HepG2 (cell line): ENCODE data around the gene DENND5B. TPM values are rescaled to one million over a fixed set of nuclear protein-coding genes. Genes with fewer than 3 reads are reported as not detected.

Experiments used
- ETV6 ChIP-seq: sonication (generic); formaldehyde crosslinking; conservative IDR thresholded peaks from 2 replicates; pipeline ENCODE4 v1.4.0; 2020; ENCODE audit warnings: missing genetic modification reagents
- FOXJ3 ChIP-seq: sonication (generic); formaldehyde crosslinking; IDR thresholded peaks from 2 replicates; pipeline ENCODE4 v1.4.0; 2020; ENCODE audit warnings: missing genetic modification reagents, mild to moderate bottlenecking, borderline replicate concordance
- GPN1 ChIP-seq: sonication (generic); formaldehyde crosslinking; IDR thresholded peaks from 2 replicates; pipeline ENCODE4 v1.5.1; 2020; ENCODE audit warnings: missing genetic modification reagents, borderline replicate concordance
- HDAC6 ChIP-seq: fragments of 200-600 bp; sonication (generic); IDR thresholded peaks from 2 replicates; pipeline ENCODE4 v1.7.0; 2017; ENCODE audit warnings: mild to moderate bottlenecking, antibody characterized with exemption, low read length, low read depth
- JARID2 ChIP-seq: sonication (generic); formaldehyde crosslinking; IDR thresholded peaks from 2 replicates; pipeline ENCODE4 v1.8.1; 2023; ENCODE audit warnings: missing genetic modification reagents, inconsistent platforms; ENCODE audit not compliant: insufficient replicate concordance
- MIER2 ChIP-seq: IDR thresholded peaks from 2 replicates; pipeline ENCODE4 v1.6.1; 2016; ENCODE audit warnings: missing biosample characterization, missing genetic modification reagents
- SPEN ChIP-seq: sonication (generic); formaldehyde crosslinking; IDR thresholded peaks from 2 replicates; pipeline ENCODE4 v1.5.1; 2020; ENCODE audit warnings: low read depth, mild to moderate bottlenecking, missing genetic modification reagents
- ZBTB40 ChIP-seq, 2 experiments: fragments of 450-650 bp in 1 of 2; sonication (generic) in 1 of 2; formaldehyde crosslinking in 1 of 2; IDR thresholded peaks; 2 replicates each; pipeline versions ENCODE4 v1.6.1 to v1.8.0; 2016 to 2022; ENCODE audit warnings: antibody characterized with exemption in 1 of 2, mild to moderate bottlenecking in 1 of 2, missing genetic modification reagents in 1 of 2
- ZBTB7B ChIP-seq: sonication (generic); formaldehyde crosslinking; IDR thresholded peaks from 2 replicates; pipeline ENCODE4 v1.4.0; 2020; ENCODE audit warnings: missing genetic modification reagents
- ZMYM3 ChIP-seq: sonication (generic); formaldehyde crosslinking; IDR thresholded peaks from 2 replicates; pipeline ENCODE4 v1.5.1; 2020; ENCODE audit warnings: mild to moderate bottlenecking, missing genetic modification reagents
- ZNF20 ChIP-seq: sonication (generic); formaldehyde crosslinking; IDR thresholded peaks from 2 replicates; pipeline ENCODE4 v1.4.0; 2020; ENCODE audit warnings: mild to moderate bottlenecking, moderate library complexity, missing genetic modification reagents
- ZNF30 ChIP-seq: sonication (generic); formaldehyde crosslinking; IDR thresholded peaks from 2 replicates; pipeline ENCODE4 v1.5.0; 2020; ENCODE audit warnings: mild to moderate bottlenecking, missing genetic modification reagents
- ZNF362 ChIP-seq: sonication (generic); formaldehyde crosslinking; IDR thresholded peaks from 2 replicates; pipeline ENCODE4 v1.4.0; 2020; ENCODE audit warnings: missing genetic modification reagents, mild to moderate bottlenecking, borderline replicate concordance
- ZNF430 ChIP-seq: sonication (generic); formaldehyde crosslinking; IDR thresholded peaks from 2 replicates; pipeline ENCODE4 v1.9.0; 2021; ENCODE audit warnings: mild to moderate bottlenecking, missing genetic modification reagents
- ZNF572 ChIP-seq: sonication (generic); formaldehyde crosslinking; IDR thresholded peaks from 2 replicates; pipeline ENCODE4 v1.5.1; 2020; ENCODE audit warnings: mild to moderate bottlenecking, missing genetic modification reagents
- ZNF652 ChIP-seq: IDR thresholded peaks from 2 replicates; pipeline ENCODE4 v1.6.1; 2016; ENCODE audit warnings: low read depth, borderline replicate concordance
- ZNF704 ChIP-seq: sonication (generic); formaldehyde crosslinking; IDR thresholded peaks from 2 replicates; pipeline ENCODE4 v1.8.1; 2023; ENCODE audit warnings: mild to moderate bottlenecking, inconsistent platforms, moderate library complexity, missing genetic modification reagents, borderline replicate concordance
- ZNF766 ChIP-seq: sonication (generic); formaldehyde crosslinking; IDR thresholded peaks from 2 replicates; pipeline ENCODE4 v1.5.0; 2020; ENCODE audit warnings: missing genetic modification reagents, borderline replicate concordance
- ZNF879 ChIP-seq: sonication (generic); formaldehyde crosslinking; IDR thresholded peaks from 2 replicates; pipeline ENCODE4 v1.8.1; 2023; ENCODE audit warnings: missing genetic modification reagents
- polyA plus RNA-seq, 8 experiments: library from polyadenylated mRNA; depleted of rRNA in 3 of 8; stranded (reverse) in 7 of 8; unstranded in 1 of 8; fragments of >200 nt; fragmentation: Illumina TruSeq in 4 of 8; extraction: Trizol in 4 of 8; gene quantifications; 2 replicates each; pipeline versions ENCODE4 v1.2.1 to v1.2.3, GENCODE V29; 2011 to 2016; ENCODE audit warnings: low read depth in 4 of 8, missing spikeins in 1 of 8, mixed read lengths in 1 of 8; ENCODE audit not compliant: insufficient read depth in 1 of 8
- total RNA-seq, 5 experiments: library from RNA; depleted of rRNA; stranded (reverse); fragments of >200 nt; fragmentation: Illumina TruSeq; extraction: Trizol; gene quantifications; 2 replicates each; pipeline ENCODE4 v1.2.3, GENCODE V29; 2016; ENCODE audit warnings: low read depth in 1 of 5

Gene DENND5B
- total and polyA plus RNA-seq, 2 of the 13 experiments (the other 11 are each of a cell fraction or from before 2014, with no cell fraction given), result 14.7 to 18.7 TPM

GRCh38 chr12:31591380-31591901, 505 bp upstream of the DENND5B start (continued):
- TF ChIP-seq GPN1 (CRISPR knock-in tag), result no peak
- TF ChIP-seq ZNF430 (CRISPR knock-in tag), result no peak
- no peak for TF ChIP-seq ZNF652 (CRISPR knock-in tag)
- no peak for TF ChIP-seq ZBTB40 (IDR thresholded peaks at IDR 0.05)
- no peak for TF ChIP-seq ZBTB40 (CRISPR knock-in tag; IDR thresholded peaks at IDR 0.05)
- no peak for TF ChIP-seq JARID2 (CRISPR knock-in tag)
- TF ChIP-seq ZNF20 (CRISPR knock-in tag), result no peak
- no peak for TF ChIP-seq ZNF362 (CRISPR knock-in tag)
- no peak for TF ChIP-seq ZNF704 (CRISPR knock-in tag)
- TF ChIP-seq ETV6 (CRISPR knock-in tag), result no peak
- TF ChIP-seq ZNF572 (CRISPR knock-in tag), result 0 out of 2 replicates have a peak, but pooled peaks have one; percentile 39
- no peak for TF ChIP-seq FOXJ3 (CRISPR knock-in tag)
- 0 out of 2 replicates have a peak, but pooled peaks have one; percentile 22 for TF ChIP-seq ZBTB7B (CRISPR knock-in tag)
- TF ChIP-seq ZNF30, result no peak
- TF ChIP-seq MIER2 (CRISPR knock-in tag), result no peak
- TF ChIP-seq SPEN (CRISPR knock-in tag), result 0 out of 2 replicates have a peak, but pooled peaks have one; percentile 39
- 0 out of 2 replicates have a peak, but pooled peaks have one; percentile 7 for TF ChIP-seq ZMYM3
- TF ChIP-seq HDAC6, result no peak
- no peak for TF ChIP-seq ZNF766 (CRISPR knock-in tag)
- TF ChIP-seq ZNF879 (CRISPR knock-in tag), result no peak
